Measurements from ENCODE around the gene ZMYND15.

The ZMYND15 gene

DNA sequence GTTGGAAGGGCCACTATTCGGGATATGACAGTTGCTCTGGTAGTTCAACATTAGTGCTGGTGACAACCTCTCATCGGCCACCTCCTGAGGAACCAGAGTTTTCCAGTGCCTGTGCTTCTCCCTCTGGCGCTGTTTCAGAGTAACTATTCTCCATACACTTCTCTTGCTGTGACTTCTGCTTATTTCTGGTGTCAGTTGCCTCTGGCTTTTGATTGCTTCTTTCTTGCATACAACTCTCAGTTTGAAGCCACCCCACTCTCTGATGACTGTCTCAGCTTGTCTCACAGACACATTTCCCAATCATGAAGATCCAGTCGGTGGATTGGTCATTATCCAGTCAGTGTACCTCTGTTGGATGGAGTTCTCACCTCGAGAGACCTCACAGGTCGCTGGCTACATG lies 28.7 kb downstream of the ZMYND15 start:
- peak; percentile 37; the same call in 1 of the 2 replicates for TF ChIP-seq SPI1 (IDR thresholded peaks at IDR 0.05; ENCODE audit: borderline replicate concordance, low read depth)
- no peak for TF ChIP-seq GABPA (IDR thresholded peaks at IDR 0.05; ENCODE audit: low read depth)
- Histone ChIP-seq H3K27ac (replicated peaks) (0 out of 2 replicates have a peak overlapping the region, but pooled peaks have one; percentile 18), H3K4me3 (replicated peaks; ENCODE audit: insufficient read depth, low read length) (no peak overlapping the region), H3K27me3 (ENCODE audit: insufficient read depth, poor library complexity, severe bottlenecking) (no peaks in the 10 kb centered on the region)
- DNase-seq (ENCODE audit: low read depth in 1 of 2, low spot score in 1 of 2) = peak in 1 of 2 experiments; percentile 44

DNA sequence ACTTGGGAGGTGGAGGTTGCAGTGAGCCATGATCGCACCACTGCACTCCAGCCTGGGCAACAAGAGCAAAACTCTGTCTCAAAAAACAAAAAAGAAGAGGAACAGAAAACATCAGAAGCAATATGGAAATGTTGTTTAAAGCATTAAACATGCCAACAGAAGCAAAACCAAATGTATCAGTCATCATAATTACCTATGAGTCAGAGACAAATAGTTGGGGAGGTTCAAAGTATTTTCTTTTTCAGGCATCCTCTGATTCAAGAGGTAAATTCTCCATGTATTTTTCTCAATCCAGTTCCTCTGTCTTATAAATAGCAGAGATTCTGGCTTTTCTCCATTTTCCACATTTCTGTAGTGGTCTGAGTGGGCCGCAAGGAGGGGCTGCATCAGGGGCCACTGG lies 30.0 kb downstream of the ZMYND15 start:
- H3K4me3 ChIP-seq (replicated peaks; ENCODE audit: insufficient read depth, low read length) = no peak overlapping the region
- DNase-seq (ENCODE audit: low read depth in 1 of 2, low spot score in 1 of 2) = no peak
- no peak overlapping the region for H3K27ac ChIP-seq (replicated peaks)
- no peaks in the 10 kb centered on the region for H3K27me3 ChIP-seq (ENCODE audit: insufficient read depth, poor library complexity, severe bottlenecking)
- TF ChIP-seq SPI1 (IDR thresholded peaks at IDR 0.05; ENCODE audit: borderline replicate concordance, low read depth) (no peak), GABPA (IDR thresholded peaks at IDR 0.05; ENCODE audit: low read depth) (no peak), POLR2AphosphoS5 (IDR thresholded peaks at IDR 0.05; ENCODE audit: low read depth) (no peak)
- TF ChIP-seq, protein P1, sequence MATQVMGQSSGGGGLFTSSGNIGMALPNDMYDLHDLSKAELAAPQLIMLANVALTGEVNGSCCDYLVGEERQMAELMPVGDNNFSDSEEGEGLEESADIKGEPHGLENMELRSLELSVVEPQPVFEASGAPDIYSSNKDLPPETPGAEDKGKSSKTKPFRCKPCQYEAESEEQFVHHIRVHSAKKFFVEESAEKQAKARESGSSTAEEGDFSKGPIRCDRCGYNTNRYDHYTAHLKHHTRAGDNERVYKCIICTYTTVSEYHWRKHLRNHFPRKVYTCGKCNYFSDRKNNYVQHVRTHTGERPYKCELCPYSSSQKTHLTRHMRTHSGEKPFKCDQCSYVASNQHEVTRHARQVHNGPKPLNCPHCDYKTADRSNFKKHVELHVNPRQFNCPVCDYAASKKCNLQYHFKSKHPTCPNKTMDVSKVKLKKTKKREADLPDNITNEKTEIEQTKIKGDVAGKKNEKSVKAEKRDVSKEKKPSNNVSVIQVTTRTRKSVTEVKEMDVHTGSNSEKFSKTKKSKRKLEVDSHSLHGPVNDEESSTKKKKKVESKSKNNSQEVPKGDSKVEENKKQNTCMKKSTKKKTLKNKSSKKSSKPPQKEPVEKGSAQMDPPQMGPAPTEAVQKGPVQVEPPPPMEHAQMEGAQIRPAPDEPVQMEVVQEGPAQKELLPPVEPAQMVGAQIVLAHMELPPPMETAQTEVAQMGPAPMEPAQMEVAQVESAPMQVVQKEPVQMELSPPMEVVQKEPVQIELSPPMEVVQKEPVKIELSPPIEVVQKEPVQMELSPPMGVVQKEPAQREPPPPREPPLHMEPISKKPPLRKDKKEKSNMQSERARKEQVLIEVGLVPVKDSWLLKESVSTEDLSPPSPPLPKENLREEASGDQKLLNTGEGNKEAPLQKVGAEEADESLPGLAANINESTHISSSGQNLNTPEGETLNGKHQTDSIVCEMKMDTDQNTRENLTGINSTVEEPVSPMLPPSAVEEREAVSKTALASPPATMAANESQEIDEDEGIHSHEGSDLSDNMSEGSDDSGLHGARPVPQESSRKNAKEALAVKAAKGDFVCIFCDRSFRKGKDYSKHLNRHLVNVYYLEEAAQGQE (IDR thresholded peaks at IDR 0.05; ENCODE audit: insufficient replicate concordance, low read depth) = no peak
- TF ChIP-seq, protein P2, sequence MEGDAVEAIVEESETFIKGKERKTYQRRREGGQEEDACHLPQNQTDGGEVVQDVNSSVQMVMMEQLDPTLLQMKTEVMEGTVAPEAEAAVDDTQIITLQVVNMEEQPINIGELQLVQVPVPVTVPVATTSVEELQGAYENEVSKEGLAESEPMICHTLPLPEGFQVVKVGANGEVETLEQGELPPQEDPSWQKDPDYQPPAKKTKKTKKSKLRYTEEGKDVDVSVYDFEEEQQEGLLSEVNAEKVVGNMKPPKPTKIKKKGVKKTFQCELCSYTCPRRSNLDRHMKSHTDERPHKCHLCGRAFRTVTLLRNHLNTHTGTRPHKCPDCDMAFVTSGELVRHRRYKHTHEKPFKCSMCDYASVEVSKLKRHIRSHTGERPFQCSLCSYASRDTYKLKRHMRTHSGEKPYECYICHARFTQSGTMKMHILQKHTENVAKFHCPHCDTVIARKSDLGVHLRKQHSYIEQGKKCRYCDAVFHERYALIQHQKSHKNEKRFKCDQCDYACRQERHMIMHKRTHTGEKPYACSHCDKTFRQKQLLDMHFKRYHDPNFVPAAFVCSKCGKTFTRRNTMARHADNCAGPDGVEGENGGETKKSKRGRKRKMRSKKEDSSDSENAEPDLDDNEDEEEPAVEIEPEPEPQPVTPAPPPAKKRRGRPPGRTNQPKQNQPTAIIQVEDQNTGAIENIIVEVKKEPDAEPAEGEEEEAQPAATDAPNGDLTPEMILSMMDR (IDR thresholded peaks at IDR 0.05; ENCODE audit: insufficient read depth, low read length) = no peak

DNA sequence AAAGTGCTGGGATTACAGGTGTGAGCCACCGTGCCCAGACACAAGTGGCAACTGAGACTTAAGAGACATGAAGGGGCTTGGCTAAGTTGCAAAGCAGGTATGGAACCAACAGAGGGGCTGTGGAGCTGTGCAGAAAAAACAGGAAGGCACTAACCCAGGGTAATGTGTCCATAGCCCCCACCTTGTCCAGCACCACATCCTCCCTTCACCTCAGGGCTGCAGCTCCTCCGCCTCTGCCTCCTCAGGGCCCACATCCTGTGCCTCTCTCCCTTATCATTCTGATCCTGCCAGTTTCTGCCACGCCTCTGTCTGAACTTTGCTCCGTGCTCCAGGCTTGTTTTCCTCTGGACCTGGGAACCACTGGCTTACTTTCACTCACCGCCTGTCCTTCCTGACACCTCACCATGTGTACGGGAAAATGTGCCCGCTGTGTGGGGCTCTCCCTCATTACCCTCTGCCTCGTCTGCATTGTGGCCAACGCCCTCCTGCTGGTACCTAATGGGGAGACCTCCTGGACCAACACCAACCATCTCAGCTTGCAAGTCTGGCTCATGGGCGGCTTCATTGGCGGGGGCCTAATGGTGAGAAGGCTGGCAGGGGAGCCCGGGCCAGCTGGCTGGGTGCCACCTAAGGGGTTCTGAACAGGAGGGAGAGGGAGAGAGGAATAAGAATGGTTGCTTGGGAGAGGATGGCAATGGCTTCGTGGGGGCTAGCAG lies 32.0 kb downstream of the ZMYND15 start, which contains the start of gene TM4SF5:
Gene TM4SF5 (plus strand): TSS at position 368 of the 716 bp plus-strand sequence. CDS start 37 bp downstream, at position 405.
- Histone ChIP-seq H3K4me3 (replicated peaks; ENCODE audit: insufficient read depth, low read length) (no peak within 1 kb of the TSS), H3K27me3 (ENCODE audit: insufficient read depth, poor library complexity, severe bottlenecking) (no peaks in the 10 kb centered on the region), H3K27ac (replicated peaks) (peak within 1 kb of the TSS; percentile 51)
- TF ChIP-seq POLR2AphosphoS5 (IDR thresholded peaks at IDR 0.05; ENCODE audit: low read depth) (no peak), SPI1 (IDR thresholded peaks at IDR 0.05; ENCODE audit: borderline replicate concordance, low read depth) (no peak), GABPA (IDR thresholded peaks at IDR 0.05; ENCODE audit: low read depth) (no peak)
- TF ChIP-seq, protein P1 (IDR thresholded peaks at IDR 0.05; ENCODE audit: insufficient replicate concordance, low read depth) = no peak
- TF ChIP-seq, protein P2 (IDR thresholded peaks at IDR 0.05; ENCODE audit: insufficient read depth, low read length) = no peak
- no peak for DNase-seq (ENCODE audit: low read depth in 1 of 2, low spot score in 1 of 2)

DNA sequence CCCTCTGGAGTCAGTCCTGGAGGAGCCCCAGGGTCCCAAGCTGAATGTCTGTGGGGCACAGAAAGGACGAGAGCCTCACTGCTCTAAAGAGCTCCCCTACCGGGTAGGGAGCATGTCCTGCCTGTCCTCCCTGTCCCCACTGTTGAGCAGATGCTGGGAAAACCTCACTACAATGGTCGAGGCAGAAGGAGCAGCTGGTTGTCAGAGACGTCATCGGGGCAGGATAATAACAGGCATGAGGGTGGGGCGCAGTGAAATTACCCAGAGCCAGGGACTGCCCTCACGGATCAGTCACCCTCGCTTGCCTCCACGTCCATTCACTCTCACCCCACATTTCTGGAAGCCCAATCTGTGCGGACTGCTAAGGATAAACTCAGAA lies 32.6 kb downstream of the ZMYND15 start:
- no peak for DNase-seq (ENCODE audit: low read depth in 1 of 2, low spot score in 1 of 2)
- H3K27me3 ChIP-seq (ENCODE audit: insufficient read depth, poor library complexity, severe bottlenecking) = no peaks in the 10 kb centered on the region
- H3K4me3 ChIP-seq (replicated peaks; ENCODE audit: insufficient read depth, low read length) = no peak overlapping the region
- TF ChIP-seq, protein P1 (IDR thresholded peaks at IDR 0.05; ENCODE audit: insufficient replicate concordance, low read depth) = no peak
- TF ChIP-seq GABPA (IDR thresholded peaks at IDR 0.05; ENCODE audit: low read depth) = no peak
- no peak for TF ChIP-seq POLR2AphosphoS5 (IDR thresholded peaks at IDR 0.05; ENCODE audit: low read depth)
- no peak for TF ChIP-seq SPI1 (IDR thresholded peaks at IDR 0.05; ENCODE audit: borderline replicate concordance, low read depth)
- TF ChIP-seq, protein P2 (IDR thresholded peaks at IDR 0.05; ENCODE audit: insufficient read depth, low read length) = no peak
- no peak overlapping the region for H3K27ac ChIP-seq (replicated peaks)
